Heart left ventricle (tissue), 16 donors: ENCODE measurements around the gene C13orf46. TPM values are rescaled to one million over a fixed set of nuclear protein-coding genes. Genes with fewer than 3 reads are reported as not detected.
A peak's percentile ranks its signal among the peaks of the same experiment; 100 is the strongest.

Experiments used
- ATAC-seq, 4 donors: fragments of 200-7000 bp; cut with Tn5 transposase; one replicate each; pipeline ENCODE4 v1.9.1; 2020 to 2022; ENCODE audit warnings: moderate library complexity in 4 of 4, mild to moderate bottlenecking in 3 of 4, moderate number of reproducible peaks in 1 of 4
- DNase-seq, 5 donors: peaks; one replicate each; pipeline ENCODE4 v3.0.0-alpha.2; 2020
- H3K27ac ChIP-seq, 12 donors: fragments of 200-600 bp; sonication (generic) in 4 of 12; one replicate each; pipeline versions ENCODE4 v1.5.0 to v1.8.0; 2016 to 2022; ENCODE audit warnings: mild to moderate bottlenecking in 2 of 12
- H3K27me3 ChIP-seq, 9 donors: fragments of 200-600 bp; sonication (generic) in 2 of 9; one replicate each; pipeline versions ENCODE4 v1.5.1 to v1.8.0; 2016 to 2022; ENCODE audit warnings: mild to moderate bottlenecking in 3 of 9
- H3K36me3 ChIP-seq, 9 donors: fragments of 200-600 bp; sonication (generic) in 2 of 9; one replicate each; pipeline versions ENCODE4 v1.5.0 to v1.8.0; 2018 to 2022; ENCODE audit warnings: mild to moderate bottlenecking in 2 of 9
- H3K4me1 ChIP-seq, 12 donors: fragments of 200-600 bp; sonication (generic) in 4 of 12; one replicate each; pipeline versions ENCODE4 v1.5.0 to v1.8.0; 2016 to 2022; ENCODE audit warnings: mild to moderate bottlenecking in 3 of 12
- H3K4me3 ChIP-seq, 12 donors: fragments of 200-600 bp; sonication (generic) in 4 of 12; one replicate each; pipeline versions ENCODE4 v1.5.0 to v1.8.0; 2017 to 2022; ENCODE audit warnings: mild to moderate bottlenecking in 9 of 12, moderate library complexity in 4 of 12
- H3K9me3 ChIP-seq, 12 donors: fragments of 200-600 bp; sonication (generic) in 4 of 12; one replicate each; pipeline versions ENCODE4 v1.5.0 to v1.8.0; 2016 to 2022; ENCODE audit warnings: mild to moderate bottlenecking in 1 of 12
- POLR2A ChIP-seq, 2 donors: fragments of 450-650 bp; IDR thresholded peaks; one replicate each; pipeline ENCODE4 v1.6.1; 2017; ENCODE audit warnings: antibody characterized with exemption in 2 of 2, mild to moderate bottlenecking in 2 of 2, moderate library complexity in 2 of 2
- WGBS, 4 donors: extraction: QIAGEN DNeasy Blood & Tissue Kit in 2 of 4; methylation state at CpG; one replicate each; pipeline versions ENCODE4 v1.1.5 to v1.1.7; 2013 to 2018; 5-methylcytosine and 5-hydroxymethylcytosine counted together
- intact Hi-C, 10 donors: fragments of 100-400 bp; cut with DNase I; formaldehyde crosslinking; loops; one replicate each; pipeline versions ENCODE4 v1.11.1 to v1.14.2; 2022
- polyA plus RNA-seq, 2 donors: library from polyadenylated mRNA; stranded (reverse); fragments of 200-250 nt; gene quantifications; one replicate each; pipeline ENCODE4 v1.2.3, GENCODE V29; 2013
- total RNA-seq, 9 donors: library from RNA; depleted of rRNA in 2 of 9; stranded (reverse); fragments of >200 nt in 2 of 9; fragmentation: NEBNext Ultra II Directional in 3 of 9; extraction: Animal tissue kit (Norgen Biotek cat#: 25700) in 3 of 9; gene quantifications; one replicate each; pipeline versions ENCODE4 v1.1.0 to v1.2.4, GENCODE V29; 2016 to 2023
- TF ChIP-seq, protein P1 (sequence below), 12 donors: fragments of 200-600 bp; sonication (generic) in 4 of 12; IDR thresholded peaks; one replicate each; pipeline versions ENCODE4 v1.5.0 to v1.8.0; 2018 to 2022; ENCODE audit warnings: antibody characterized with exemption in 12 of 12, mild to moderate bottlenecking in 5 of 12
- donor health status: ischemic (EF 13 %, LVEDD 7.1; RV severe dilation, severe dysfunction).
- donor health status: healthy with polysubstance abuse.
- donor health status: DM: no; HTN: yes; CAD: no.
- donor health status: DM: no; HTN: no; CAD: no.
- donor health status: ischemic (EF 25% LVEDD 6.9; RV normal size, moderate dysfunction).
- donor health status: ischemic (EF 25% LVEDD 5.7; RV mildly dilated, moderate dysfunction).
- donor health status: healthy.
- donor health status: DM: yes; HTN: yes; CAD: no.
- donor health status: ischemic (EF 35%, LVEDD 5.7; RV mildly dilated, moderate dysfunction).
- donor health status: nonischemic (EF 11% LVEDD 7.7; RV severe dilation, severe dysfunction).
- donor health status: DM: yes; HTN: yes; CAD: no.
- donor health status: PGD.
- donor health status: ischemic (EF 29% LVEDD 5.4; RV normal size, mild dysfunction).
- donor health status: nonischemic (EF 23%, LVEDD 6.1; RV moderate dilation, normal function).

Gene C13orf46
- total and polyA plus RNA-seq, 11 donors: 0.07 to 3.1 (median 0.28) TPM; not detected in 1

DNA sequence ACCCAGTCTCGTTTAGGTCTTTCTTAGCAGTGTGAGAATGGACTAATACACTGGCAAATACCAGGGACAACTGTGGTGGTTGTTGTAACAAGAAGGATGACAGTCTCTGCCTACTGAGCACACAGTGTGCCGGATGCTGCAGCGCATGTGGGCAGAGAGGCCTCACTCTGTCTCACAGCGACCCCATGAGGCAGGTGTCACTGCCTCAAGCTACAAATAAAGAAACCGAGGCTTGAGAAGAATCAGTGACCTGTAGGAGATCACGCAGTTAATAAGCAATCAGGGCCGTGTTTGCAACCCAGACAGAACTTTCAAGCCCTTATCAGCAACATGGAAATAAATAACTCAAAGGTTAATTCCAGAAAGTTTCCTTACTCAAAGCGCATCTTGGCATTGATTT is 69.5 kb downstream of the C13orf46 start:
- ATAC-seq: peak; percentile 90 to 95 (median 94)
- Histone ChIP-seq H3K4me1 (peaks cover 0 to 10% (median 3%) of the 10 kb centered on the region in 12 donors), H3K9me3 (no peaks in the 10 kb centered on the region), H3K4me3 (no peak overlapping the region), H3K36me3 (no peaks in the 10 kb centered on the region), H3K27ac (no peak overlapping the region), H3K27me3 (peaks cover 0 to 10% (median 0%) of the 10 kb centered on the region in 9 donors)
- no peak for TF ChIP-seq POLR2A (IDR thresholded peaks at IDR 0.05)
- TF ChIP-seq, protein P1, sequence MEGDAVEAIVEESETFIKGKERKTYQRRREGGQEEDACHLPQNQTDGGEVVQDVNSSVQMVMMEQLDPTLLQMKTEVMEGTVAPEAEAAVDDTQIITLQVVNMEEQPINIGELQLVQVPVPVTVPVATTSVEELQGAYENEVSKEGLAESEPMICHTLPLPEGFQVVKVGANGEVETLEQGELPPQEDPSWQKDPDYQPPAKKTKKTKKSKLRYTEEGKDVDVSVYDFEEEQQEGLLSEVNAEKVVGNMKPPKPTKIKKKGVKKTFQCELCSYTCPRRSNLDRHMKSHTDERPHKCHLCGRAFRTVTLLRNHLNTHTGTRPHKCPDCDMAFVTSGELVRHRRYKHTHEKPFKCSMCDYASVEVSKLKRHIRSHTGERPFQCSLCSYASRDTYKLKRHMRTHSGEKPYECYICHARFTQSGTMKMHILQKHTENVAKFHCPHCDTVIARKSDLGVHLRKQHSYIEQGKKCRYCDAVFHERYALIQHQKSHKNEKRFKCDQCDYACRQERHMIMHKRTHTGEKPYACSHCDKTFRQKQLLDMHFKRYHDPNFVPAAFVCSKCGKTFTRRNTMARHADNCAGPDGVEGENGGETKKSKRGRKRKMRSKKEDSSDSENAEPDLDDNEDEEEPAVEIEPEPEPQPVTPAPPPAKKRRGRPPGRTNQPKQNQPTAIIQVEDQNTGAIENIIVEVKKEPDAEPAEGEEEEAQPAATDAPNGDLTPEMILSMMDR (IDR thresholded peaks at IDR 0.05): peak; percentile 52 to 84 (median 76)
- intact Hi-C loops: loop anchor here (1.0 to 5.0 kb wide), 3 partner anchors 87 to 88 kb away; no protein-coding TSS in a partner anchor
- 29 to 48% (median 38%) methylated on average over 8 of the region's 8 CpGs for WGBS, 4 donors
- peak in 3 of 5 donors; percentile 63 to 77 (median 76) for DNase-seq

DNA sequence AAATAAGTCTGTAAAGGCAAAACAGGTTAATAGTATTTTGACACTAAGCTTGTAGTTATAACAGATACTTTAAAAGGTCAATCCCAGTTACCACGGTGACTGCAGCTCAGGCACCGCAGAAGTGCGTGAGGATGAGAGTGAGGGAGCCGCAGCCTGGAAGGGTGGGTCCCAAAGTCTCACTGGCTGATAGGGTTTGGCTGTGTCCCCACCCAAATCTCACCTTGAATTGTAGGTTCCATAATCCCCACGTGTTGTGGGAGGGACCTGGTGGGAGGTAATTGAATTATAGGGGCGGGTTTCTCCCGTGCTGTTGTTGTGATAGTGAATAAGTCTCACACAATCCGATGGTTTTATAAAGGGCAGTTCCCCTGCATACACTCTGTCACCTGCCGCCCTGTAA is 70.0 kb downstream of the C13orf46 start:
- no peak for TF ChIP-seq POLR2A (IDR thresholded peaks at IDR 0.05)
- TF ChIP-seq, protein P1 (IDR thresholded peaks at IDR 0.05): no peak
- Histone ChIP-seq H3K9me3 (no peaks in the 10 kb centered on the region), H3K27ac (peak overlapping the region in 1 of 12 donors; percentile 24), H3K27me3 (peaks cover 0 to 5% (median 0%) of the 10 kb centered on the region in 9 donors), H3K4me3 (no peak overlapping the region), H3K4me1 (peaks cover 0 to 10% (median 3%) of the 10 kb centered on the region in 12 donors), H3K36me3 (no peaks in the 10 kb centered on the region)
- ATAC-seq (no peak), DNase-seq (no peak)
- intact Hi-C loops: loop anchor here (1.0 to 5.0 kb wide), 3 partner anchors 87 kb away; no protein-coding TSS in a partner anchor
- WGBS, 4 donors: 82 to 96% (median 89%) methylated on average over 9 of the region's 9 CpGs

Other genes with a start within 250 kb of the C13orf46 start
- gene TMEM255B, start 214.8 kb downstream of the C13orf46 start, total RNA-seq: 10 to 100 TPM in 1 of 9 donors, 1 to 10 TPM in 8; 1.4 to 20.3 (median 4.4) TPM
- gene TMEM255B, start 214.8 kb downstream of the C13orf46 start, polyA plus RNA-seq: 1 to 10 TPM; 4.2 to 6.0 TPM
- gene GAS6, start 110.0 kb downstream of the C13orf46 start, total RNA-seq: 100 to 1,000 TPM; 125 to 438 (median 183) TPM
- gene GAS6, start 110.0 kb downstream of the C13orf46 start, polyA plus RNA-seq: 100 to 1,000 TPM in 1 of 2 donors, 10 to 100 TPM in 1; 96.7 to 249 TPM
- 10 to 100 TPM in 5 of 9 donors, 1 to 10 TPM in 4; 7.2 to 24.2 (median 10.5) TPM for gene RASA3, start 158.5 kb upstream of the C13orf46 start, total RNA-seq
- 1 to 10 TPM; 4.8 to 9.0 TPM for gene RASA3, start 158.5 kb upstream of the C13orf46 start, polyA plus RNA-seq
- gene CFAP97D2, start 205.2 kb upstream of the C13orf46 start, total RNA-seq: not detected
- not detected for gene CFAP97D2, start 205.2 kb upstream of the C13orf46 start, polyA plus RNA-seq